H9 (cell line): Measurements from ENCODE around the gene NCBP3. TPM values are rescaled to one million over a fixed set of nuclear protein-coding genes. Genes with fewer than 3 reads are reported as not detected.

Experiments
- DNase-seq: peaks from one replicate; pipeline ENCODE4 v3.0.0-alpha.2; 2017
- H2AFZ ChIP-seq: one replicate; pipeline ENCODE4 v1.6.1; 2013; ENCODE audit warnings: mild to moderate bottlenecking, low read length, control low read depth, moderate library complexity
- H2AK5ac ChIP-seq: 2 replicates; pipeline ENCODE4 v1.6.1; 2013; ENCODE audit warnings: low read length, control low read depth, mixed read lengths; ENCODE audit not compliant: insufficient read length
- H2BK120ac ChIP-seq: one replicate; pipeline ENCODE4 v1.6.1; 2013; ENCODE audit warnings: low read depth, mild to moderate bottlenecking, low read length, control low read depth, inconsistent platforms; ENCODE audit not compliant: poor library complexity, severe bottlenecking
- H2BK12ac ChIP-seq: 2 replicates; pipeline ENCODE4 v1.6.1; 2013; ENCODE audit warnings: low read length, control low read depth, mixed read lengths, low read depth; ENCODE audit not compliant: insufficient read length
- H2BK15ac ChIP-seq: 2 replicates; pipeline ENCODE4 v1.6.1; 2013; ENCODE audit warnings: low read depth, low read length, control low read depth
- H2BK20ac ChIP-seq: one replicate; pipeline ENCODE4 v1.6.1; 2013; ENCODE audit warnings: low read depth, mild to moderate bottlenecking, low read length, control low read depth, inconsistent platforms; ENCODE audit not compliant: poor library complexity, severe bottlenecking
- H2BK5ac ChIP-seq: 2 replicates; pipeline ENCODE4 v1.6.1; 2013; ENCODE audit warnings: low read length, control low read depth, mixed read lengths; ENCODE audit not compliant: insufficient read length
- H3K14ac ChIP-seq: 2 replicates; pipeline ENCODE4 v1.6.1; 2013; ENCODE audit warnings: low read length, control low read depth; ENCODE audit not compliant: insufficient read depth
- H3K18ac ChIP-seq: 2 replicates; pipeline ENCODE4 v1.6.1; 2013; ENCODE audit warnings: low read depth, mild to moderate bottlenecking, mixed read lengths, low read length, control low read depth; ENCODE audit not compliant: insufficient read length
- H3K23ac ChIP-seq: 2 replicates; pipeline ENCODE4 v1.6.1; 2013; ENCODE audit warnings: low read length, control low read depth, mixed read lengths, low read depth; ENCODE audit not compliant: insufficient read length
- H3K23me2 ChIP-seq: 2 replicates; pipeline ENCODE4 v1.6.1; 2013; ENCODE audit warnings: low read depth, mild to moderate bottlenecking, mixed read lengths, low read length, control low read depth; ENCODE audit not compliant: insufficient read length, poor library complexity, severe bottlenecking
- H3K27ac ChIP-seq: 2 replicates; pipeline ENCODE4 v1.5.1; 2013; ENCODE audit warnings: low read length, control low read depth, mixed read lengths, low read depth; ENCODE audit not compliant: insufficient read length
- H3K27me3 ChIP-seq: 2 replicates; pipeline ENCODE4 v1.6.1; 2013; ENCODE audit warnings: low read length, control low read depth, inconsistent platforms; ENCODE audit not compliant: insufficient read depth
- H3K4ac ChIP-seq: 2 replicates; pipeline ENCODE4 v1.6.1; 2013; ENCODE audit warnings: low read depth, mild to moderate bottlenecking, control low read depth, inconsistent platforms, low read length, moderate library complexity
- H3K4me1 ChIP-seq: 2 replicates; pipeline ENCODE4 v1.6.1; 2013; ENCODE audit warnings: low read length, control low read depth, inconsistent platforms; ENCODE audit not compliant: insufficient read depth
- H3K4me2 ChIP-seq: 2 replicates; pipeline ENCODE4 v1.6.1; 2013; ENCODE audit warnings: low read length, control low read depth, mixed read lengths; ENCODE audit not compliant: insufficient read length, insufficient read depth
- H3K56ac ChIP-seq: 2 replicates; pipeline ENCODE4 v1.6.1; 2013; ENCODE audit warnings: low read depth, mild to moderate bottlenecking, mixed read lengths, low read length, control low read depth; ENCODE audit not compliant: insufficient read length
- H3K79me1 ChIP-seq: 2 replicates; pipeline ENCODE4 v1.6.1; 2013; ENCODE audit warnings: low read depth, mild to moderate bottlenecking, moderate library complexity, low read length, control low read depth, inconsistent platforms; ENCODE audit not compliant: insufficient read depth, poor library complexity, severe bottlenecking
- H3K79me2 ChIP-seq: 2 replicates; pipeline ENCODE4 v1.6.1; 2013; ENCODE audit warnings: low read length, control low read depth, inconsistent platforms; ENCODE audit not compliant: insufficient read depth
- H3K9ac ChIP-seq: 2 replicates; pipeline ENCODE4 v1.6.1; 2013; ENCODE audit warnings: low read length, control low read depth, mixed read lengths; ENCODE audit not compliant: insufficient read length; ENCODE audit errors: extremely low read depth
- H3K9me3 ChIP-seq: one replicate; pipeline ENCODE4 v1.6.1; 2013; ENCODE audit warnings: low read depth, low read length, inconsistent platforms; ENCODE audit not compliant: control insufficient read depth
- H3T11ph ChIP-seq: one replicate; pipeline ENCODE4 v1.6.1; 2013; ENCODE audit warnings: mild to moderate bottlenecking, low read length, control low read depth, inconsistent platforms
- H4K20me1 ChIP-seq: one replicate; pipeline ENCODE4 v1.6.1; 2013; ENCODE audit not compliant: control insufficient read depth, insufficient read length, insufficient read depth
- H4K5ac ChIP-seq: 2 replicates; pipeline ENCODE4 v1.6.1; 2013; ENCODE audit warnings: low read depth, mild to moderate bottlenecking, mixed read lengths, low read length, control low read depth; ENCODE audit not compliant: insufficient read length
- H4K8ac ChIP-seq: replicated peaks from 2 replicates; pipeline ENCODE4 v1.6.1; 2013; ENCODE audit warnings: low read length, control low read depth, mixed read lengths, low read depth; ENCODE audit not compliant: insufficient read length
- H4K91ac ChIP-seq: 2 replicates; pipeline ENCODE4 v1.6.1; 2013; ENCODE audit warnings: low read depth, mild to moderate bottlenecking, moderate library complexity, mixed read lengths, low read length, control low read depth; ENCODE audit not compliant: insufficient read length
- H3K27ac Mint-ChIP-seq, 3 experiments: 2 replicates in 2 of 3; 3 replicates in 1 of 3; pipeline ENCODE4 v1.8.0; 2020 to 2021; ENCODE audit warnings: mixed read lengths in 3 of 3, mild to moderate bottlenecking in 1 of 3, moderate library complexity in 1 of 3
- H3K27me3 Mint-ChIP-seq: 2 replicates; pipeline ENCODE4 v1.8.0; 2021; ENCODE audit warnings: low read depth, mild to moderate bottlenecking, moderate library complexity, mixed read lengths
- H3K36me3 Mint-ChIP-seq, 3 experiments: 2 replicates in 2 of 3; 3 replicates in 1 of 3; pipeline ENCODE4 v1.8.0; 2020 to 2021; ENCODE audit warnings: low read depth in 3 of 3, mixed read lengths in 3 of 3; ENCODE audit not compliant: insufficient read depth in 1 of 3
- H3K4me1 Mint-ChIP-seq, 2 experiments: 2 replicates each; pipeline ENCODE4 v1.8.0; 2020; ENCODE audit warnings: mixed read lengths in 2 of 2
- H3K4me3 Mint-ChIP-seq, 2 experiments: 2 replicates in 1 of 2; 3 replicates in 1 of 2; pipeline ENCODE4 v1.8.0; 2020 to 2021; ENCODE audit warnings: mild to moderate bottlenecking in 2 of 2, mixed read lengths in 2 of 2, moderate library complexity in 1 of 2
- H3K9me3 Mint-ChIP-seq, 2 experiments: 2 replicates in 1 of 2; 3 replicates in 1 of 2; pipeline ENCODE4 v1.8.0; 2020; ENCODE audit warnings: mild to moderate bottlenecking in 2 of 2, mixed read lengths in 2 of 2, moderate library complexity in 1 of 2
- CTCF ChIP-seq: fragments of 200-600 bp; sonication (generic); conservative IDR thresholded peaks from 3 replicates; pipeline ENCODE4 v1.8.0; 2021; ENCODE audit warnings: antibody characterized with exemption, mild to moderate bottlenecking
- WGBS: extraction: QIAGEN DNeasy Blood & Tissue Kit; methylation state at CpG from one replicate; pipeline ENCODE4 v1.1.7; 2013; ENCODE audit warnings: missing lambda C conversion rate, low lambda C conversion rate, mixed read lengths; ENCODE audit not compliant: insufficient read length; ENCODE audit errors: extremely low coverage; 5-methylcytosine and 5-hydroxymethylcytosine counted together
- total RNA-seq: library from RNA; stranded (reverse); gene quantifications from 2 replicates; pipeline ENCODE4 v1.2.1, GENCODE V29; 2021

Gene NCBP3
- total RNA-seq, 1 experiment from 2014 or later: 45.7 TPM

GRCh38 chr17:3861761-3862681 lies 16.0 kb upstream of the NCBP3 start:
- H2BK15ac ChIP-seq: no peak overlapping the region
- no peaks in the 10 kb centered on the region for H4K20me1 ChIP-seq
- no peak overlapping the region for H3K56ac ChIP-seq
- no peak overlapping the region for H3K4ac ChIP-seq
- H3K23me2 ChIP-seq: peaks cover 4% of the 10 kb centered on the region
- H3K4me1 ChIP-seq: no peaks in the 10 kb centered on the region
- peak overlapping the region in 1 of 3 experiments; percentile 72; a peak in 2 of 7 replicates for H3K27ac Mint-ChIP-seq
- H2AK5ac ChIP-seq: no peak overlapping the region
- no peak for TF ChIP-seq CTCF
- no peak overlapping the region for H2BK5ac ChIP-seq
- H3K36me3 Mint-ChIP-seq: peaks cover 2 to 9% (median 3%) of the 10 kb centered on the region in 3 experiments; a peak in 3 of 7 replicates
- H3K79me2 ChIP-seq: no peaks in the 10 kb centered on the region
- no peak overlapping the region for H2BK12ac ChIP-seq
- H3K27me3 Mint-ChIP-seq: no peaks in the 10 kb centered on the region
- H3K9ac ChIP-seq: no peak overlapping the region
- no peak for DNase-seq
- H2AFZ ChIP-seq: no peak overlapping the region
- no peak overlapping the region for H2BK120ac ChIP-seq
- H3K18ac ChIP-seq: no peak overlapping the region
- H3K9me3 Mint-ChIP-seq: no peaks in the 10 kb centered on the region
- no peak overlapping the region for H4K5ac ChIP-seq
- H3K14ac ChIP-seq: no peak overlapping the region
- H3K9me3 ChIP-seq: no peaks in the 10 kb centered on the region
- H3K4me1 Mint-ChIP-seq: no peaks in the 10 kb centered on the region; a peak in 1 of 4 replicates
- H4K8ac ChIP-seq: no peak overlapping the region
- whole genome bisulfite sequencing: no CpG with 5 or more reads among the region's 28 CpGs
- H2BK20ac ChIP-seq: no peak overlapping the region
- no peak overlapping the region for H3K23ac ChIP-seq
- H3T11ph ChIP-seq: no peak overlapping the region
- H3K4me3 Mint-ChIP-seq: no peak overlapping the region; a peak in 2 of 5 replicates
- no peaks in the 10 kb centered on the region for H3K79me1 ChIP-seq
- no peak overlapping the region for H3K4me2 ChIP-seq
- H4K91ac ChIP-seq: no peak overlapping the region
- H3K27me3 ChIP-seq: no peaks in the 10 kb centered on the region
- H3K27ac ChIP-seq: no peak overlapping the region
